ENCODE results near the gene GPC6.

DNA sequence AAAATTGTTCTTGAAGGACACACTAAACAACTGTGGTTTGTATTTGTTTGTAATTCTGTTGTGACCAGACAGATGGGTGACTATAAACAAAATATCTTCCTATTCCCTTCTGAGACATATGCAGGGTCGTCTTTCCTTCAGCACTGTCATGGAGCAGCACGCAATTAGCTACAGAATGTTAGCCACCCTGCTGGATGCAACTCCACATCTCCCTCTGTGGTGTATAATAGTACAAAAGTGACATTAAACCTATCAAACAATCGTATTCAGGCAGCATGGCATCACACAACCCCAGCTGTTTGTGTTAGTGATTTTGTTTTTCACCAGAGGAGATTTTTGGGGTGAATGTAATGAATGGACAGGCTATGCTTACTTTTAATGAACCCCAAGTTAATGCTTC lies 146.2 kb downstream of the GPC6 start:
- TF ChIP-seq, protein P1, sequence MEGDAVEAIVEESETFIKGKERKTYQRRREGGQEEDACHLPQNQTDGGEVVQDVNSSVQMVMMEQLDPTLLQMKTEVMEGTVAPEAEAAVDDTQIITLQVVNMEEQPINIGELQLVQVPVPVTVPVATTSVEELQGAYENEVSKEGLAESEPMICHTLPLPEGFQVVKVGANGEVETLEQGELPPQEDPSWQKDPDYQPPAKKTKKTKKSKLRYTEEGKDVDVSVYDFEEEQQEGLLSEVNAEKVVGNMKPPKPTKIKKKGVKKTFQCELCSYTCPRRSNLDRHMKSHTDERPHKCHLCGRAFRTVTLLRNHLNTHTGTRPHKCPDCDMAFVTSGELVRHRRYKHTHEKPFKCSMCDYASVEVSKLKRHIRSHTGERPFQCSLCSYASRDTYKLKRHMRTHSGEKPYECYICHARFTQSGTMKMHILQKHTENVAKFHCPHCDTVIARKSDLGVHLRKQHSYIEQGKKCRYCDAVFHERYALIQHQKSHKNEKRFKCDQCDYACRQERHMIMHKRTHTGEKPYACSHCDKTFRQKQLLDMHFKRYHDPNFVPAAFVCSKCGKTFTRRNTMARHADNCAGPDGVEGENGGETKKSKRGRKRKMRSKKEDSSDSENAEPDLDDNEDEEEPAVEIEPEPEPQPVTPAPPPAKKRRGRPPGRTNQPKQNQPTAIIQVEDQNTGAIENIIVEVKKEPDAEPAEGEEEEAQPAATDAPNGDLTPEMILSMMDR (IDR thresholded peaks at IDR 0.05): no peak
- no peak for TF ChIP-seq POLR2A (IDR thresholded peaks at IDR 0.05)

Measured in uterus (tissue), 2 donors.